Measurements from ENCODE around the gene VPS52.

Gene VPS52

GRCh38 chr6:33313709-33314514 lies 42.2 kb upstream of the VPS52 start, which contains the start of gene TAPBP:
TAPBP (minus strand) TSS chr6:33314078; CDS start chr6:33314041, 37 bp downstream.
- peak; percentile 25 for ATAC-seq
- TF ChIP-seq ZNF565 (CRISPR knock-in tag; conservative IDR thresholded peaks at IDR 0.05; ENCODE audit: low read depth) (no peak), ESRRG (CRISPR knock-in tag; IDR thresholded peaks at IDR 0.05) (no peak)

- ATAC-seq: peak; percentile 22
- TF ChIP-seq ZFP3 (CRISPR knock-in tag; IDR thresholded peaks at IDR 0.05) (no peak), ZNF70 (CRISPR knock-in tag; IDR thresholded peaks at IDR 0.05) (no peak), RARB (CRISPR knock-in tag; IDR thresholded peaks at IDR 0.05) (no peak), BACH2 (CRISPR knock-in tag; IDR thresholded peaks at IDR 0.05; ENCODE audit: borderline replicate concordance) (no peak), POU6F1 (CRISPR knock-in tag; IDR thresholded peaks at IDR 0.05; ENCODE audit: borderline replicate concordance, low read depth) (no peak), CSDC2 (CRISPR knock-in tag; IDR thresholded peaks at IDR 0.05) (no peak), TCF4 (CRISPR knock-in tag; IDR thresholded peaks at IDR 0.05; ENCODE audit: borderline replicate concordance) (no peak), ISL1 (CRISPR knock-in tag; IDR thresholded peaks at IDR 0.05) (no peak), OSR1 (CRISPR knock-in tag; IDR thresholded peaks at IDR 0.05) (no peak), ARNTL (CRISPR knock-in tag; IDR thresholded peaks at IDR 0.05; ENCODE audit: borderline replicate concordance, low read depth) (no peak), PPARA (CRISPR knock-in tag; IDR thresholded peaks at IDR 0.05; ENCODE audit: borderline replicate concordance) (no peak)
Measured at GRCh38 chr6:33313105-33313708, 41.5 kb upstream of the VPS52 start.

DNA sequence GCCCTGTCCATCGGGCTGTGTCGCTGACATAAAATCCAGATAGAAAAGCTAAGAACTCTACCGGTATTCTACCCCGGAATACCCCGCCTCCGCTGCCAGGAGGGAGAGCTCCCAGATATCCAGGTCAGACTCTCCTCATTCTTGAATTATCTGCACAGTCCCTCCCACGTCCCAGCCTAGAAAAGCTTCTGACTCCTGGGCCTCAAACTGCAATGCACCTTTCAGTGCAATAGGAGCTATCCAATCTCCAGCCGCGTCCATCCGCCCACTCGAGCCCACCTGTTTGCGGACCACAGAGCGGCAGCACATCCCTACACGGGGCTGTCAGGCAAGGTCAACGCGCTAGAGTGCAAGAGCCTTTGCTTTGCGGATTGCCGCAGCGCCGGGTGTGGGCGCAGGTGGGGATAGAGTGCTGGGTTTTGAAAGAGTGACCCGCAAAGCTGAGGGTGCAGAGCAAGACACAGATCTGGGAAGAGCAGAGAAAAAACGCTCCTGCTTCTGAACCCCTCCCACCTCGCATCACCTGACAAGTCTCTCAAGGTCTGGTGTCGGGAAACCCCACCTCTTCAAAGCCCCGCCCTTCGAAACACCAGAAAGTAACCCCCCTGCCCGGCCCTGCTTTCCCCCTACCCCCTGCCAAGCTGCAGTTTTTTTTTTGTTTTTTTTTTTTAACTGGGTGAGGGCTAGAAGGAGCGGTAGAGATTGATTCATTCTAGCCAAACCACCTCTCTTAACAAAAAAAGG lies 40.9 kb upstream of the VPS52 start:
- TF ChIP-seq ZFP3 (CRISPR knock-in tag; IDR thresholded peaks at IDR 0.05) (no peak), OSR1 (CRISPR knock-in tag; IDR thresholded peaks at IDR 0.05) (no peak), GLIS3 (CRISPR knock-in tag; IDR thresholded peaks at IDR 0.05) (no peak), BACH2 (CRISPR knock-in tag; IDR thresholded peaks at IDR 0.05; ENCODE audit: borderline replicate concordance) (no peak), TOX (CRISPR knock-in tag; IDR thresholded peaks at IDR 0.05; ENCODE audit: borderline replicate concordance) (no peak), SNAI2 (CRISPR knock-in tag; IDR thresholded peaks at IDR 0.05) (no peak), ZNF70 (CRISPR knock-in tag; IDR thresholded peaks at IDR 0.05) (no peak)
- ATAC-seq: peak; percentile 72

GRCh38 chr6:33306356-33306755 lies 34.7 kb upstream of the VPS52 start:
- TF ChIP-seq, protein P1, sequence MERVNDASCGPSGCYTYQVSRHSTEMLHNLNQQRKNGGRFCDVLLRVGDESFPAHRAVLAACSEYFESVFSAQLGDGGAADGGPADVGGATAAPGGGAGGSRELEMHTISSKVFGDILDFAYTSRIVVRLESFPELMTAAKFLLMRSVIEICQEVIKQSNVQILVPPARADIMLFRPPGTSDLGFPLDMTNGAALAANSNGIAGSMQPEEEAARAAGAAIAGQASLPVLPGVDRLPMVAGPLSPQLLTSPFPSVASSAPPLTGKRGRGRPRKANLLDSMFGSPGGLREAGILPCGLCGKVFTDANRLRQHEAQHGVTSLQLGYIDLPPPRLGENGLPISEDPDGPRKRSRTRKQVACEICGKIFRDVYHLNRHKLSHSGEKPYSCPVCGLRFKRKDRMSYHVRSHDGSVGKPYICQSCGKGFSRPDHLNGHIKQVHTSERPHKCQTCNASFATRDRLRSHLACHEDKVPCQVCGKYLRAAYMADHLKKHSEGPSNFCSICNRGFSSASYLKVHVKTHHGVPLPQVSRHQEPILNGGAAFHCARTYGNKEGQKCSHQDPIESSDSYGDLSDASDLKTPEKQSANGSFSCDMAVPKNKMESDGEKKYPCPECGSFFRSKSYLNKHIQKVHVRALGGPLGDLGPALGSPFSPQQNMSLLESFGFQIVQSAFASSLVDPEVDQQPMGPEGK (CRISPR knock-in tag; IDR thresholded peaks at IDR 0.05; ENCODE audit: borderline replicate concordance): no peak
- TF ChIP-seq OSR1 (CRISPR knock-in tag; IDR thresholded peaks at IDR 0.05) (no peak), CSDC2 (CRISPR knock-in tag; IDR thresholded peaks at IDR 0.05) (no peak), TCF4 (CRISPR knock-in tag; IDR thresholded peaks at IDR 0.05; ENCODE audit: borderline replicate concordance) (peak; percentile 29; the same call in 1 of the 2 replicates), ARNTL (CRISPR knock-in tag; IDR thresholded peaks at IDR 0.05; ENCODE audit: borderline replicate concordance, low read depth) (no peak), GLIS3 (CRISPR knock-in tag; IDR thresholded peaks at IDR 0.05) (no peak)
- no peak for ATAC-seq

GRCh38 chr6:33305052-33305451 lies 33.4 kb upstream of the VPS52 start:
- TF ChIP-seq BACH2 (CRISPR knock-in tag; IDR thresholded peaks at IDR 0.05; ENCODE audit: borderline replicate concordance) (no peak), PPARA (CRISPR knock-in tag; IDR thresholded peaks at IDR 0.05; ENCODE audit: borderline replicate concordance) (no peak), TCF4 (CRISPR knock-in tag; IDR thresholded peaks at IDR 0.05; ENCODE audit: borderline replicate concordance) (no peak), POU6F1 (CRISPR knock-in tag; IDR thresholded peaks at IDR 0.05; ENCODE audit: borderline replicate concordance, low read depth) (no peak), ZNF70 (CRISPR knock-in tag; IDR thresholded peaks at IDR 0.05) (no peak), TOX (CRISPR knock-in tag; IDR thresholded peaks at IDR 0.05; ENCODE audit: borderline replicate concordance) (no peak), ZFP30 (CRISPR knock-in tag; IDR thresholded peaks at IDR 0.05) (no peak), ZNF565 (CRISPR knock-in tag; conservative IDR thresholded peaks at IDR 0.05; ENCODE audit: low read depth) (no peak), ARNTL (CRISPR knock-in tag; IDR thresholded peaks at IDR 0.05; ENCODE audit: borderline replicate concordance, low read depth) (no peak), ESRRG (CRISPR knock-in tag; IDR thresholded peaks at IDR 0.05) (no peak), ZC3H10 (CRISPR knock-in tag; IDR thresholded peaks at IDR 0.05) (no peak)
- TF ChIP-seq, protein P1 (CRISPR knock-in tag; IDR thresholded peaks at IDR 0.05; ENCODE audit: borderline replicate concordance): no peak
- ATAC-seq: no peak
